ENCODE data around the gene NDE1. TPM values are rescaled to one million over a fixed set of nuclear protein-coding genes. Genes with fewer than 3 reads are reported as not detected.
"Not testable (repeated sequence)": the region's sequence is repeated elsewhere in the genome, so short reads cannot be mapped to it uniquely, and the experiment has no call there.

NDE1 gene
- total and polyA plus RNA-seq, 4 donors = 19.4 to 36.6 (median 30.1) TPM

GRCh38 chr16:15682105-15682570 lies 32.1 kb downstream of the NDE1 start:
- WGBS (ENCODE audit: insufficient coverage) = no CpG with 5 or more reads among the region's 7 CpGs
- Histone ChIP-seq H3K36me3 (ENCODE audit: control insufficient read depth, insufficient read depth, low read length) (peaks cover 38% of the 10 kb centered on the region), H3K27me3 (ENCODE audit: control insufficient read depth, insufficient read depth, low read length) (no peaks in the 10 kb centered on the region), H3K4me3 (ENCODE audit: low read depth, low read length) (no peak overlapping the region), H3K27ac (ENCODE audit: low read depth, low read length) (no peak overlapping the region), H3K4me1 (ENCODE audit: control insufficient read depth, insufficient read depth, low read length) (no peaks in the 10 kb centered on the region), H3K9me3 (ENCODE audit: control insufficient read depth, insufficient read depth, low read length) (no peaks in the 10 kb centered on the region)
- DNase-seq (ENCODE audit: low read depth in 4 of 6, low spot score in 6 of 6) = no peak

DNA sequence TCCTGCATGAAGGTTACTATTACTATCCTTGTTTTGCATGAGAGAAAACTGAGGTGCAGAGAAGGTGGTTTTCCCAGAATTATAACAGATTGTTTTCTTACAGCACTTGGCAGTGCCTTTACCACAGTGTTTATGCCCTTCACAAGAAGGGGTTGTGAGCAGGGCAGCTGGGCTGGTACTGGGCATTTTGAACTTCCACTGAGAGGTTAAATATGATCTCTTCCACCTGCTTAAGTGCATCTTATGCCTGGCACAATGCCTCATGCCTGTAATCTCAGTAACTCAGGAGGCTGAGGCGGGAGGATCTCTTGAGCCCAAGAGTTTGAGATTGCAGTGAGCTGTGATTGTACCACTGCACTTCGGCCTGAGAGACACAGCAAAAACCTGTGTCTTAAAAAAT lies 36.2 kb downstream of the NDE1 start:
- H3K27ac ChIP-seq (ENCODE audit: low read depth, low read length) = no peak overlapping the region
- H3K4me3 ChIP-seq (ENCODE audit: low read depth, low read length) = no peak overlapping the region
- H3K27me3 ChIP-seq (ENCODE audit: control insufficient read depth, insufficient read depth, low read length) = no peaks in the 10 kb centered on the region
- H3K4me1 ChIP-seq (ENCODE audit: control insufficient read depth, insufficient read depth, low read length) = no peaks in the 10 kb centered on the region
- WGBS (ENCODE audit: insufficient coverage) = 91% methylated on average over 1 of the region's 2 CpGs
- DNase-seq (ENCODE audit: low read depth in 4 of 6, low spot score in 6 of 6) = no peak
- H3K36me3 ChIP-seq (ENCODE audit: control insufficient read depth, insufficient read depth, low read length) = peaks cover 41% of the 10 kb centered on the region
- no peaks in the 10 kb centered on the region for H3K9me3 ChIP-seq (ENCODE audit: control insufficient read depth, insufficient read depth, low read length)

- Histone ChIP-seq H3K27ac (ENCODE audit: low read depth, low read length) (no peak overlapping the region), H3K36me3 (ENCODE audit: control insufficient read depth, insufficient read depth, low read length) (peaks cover 62% of the 10 kb centered on the region)
- no CpG with 5 or more reads among the region's 3 CpGs for WGBS (ENCODE audit: insufficient coverage)
Measured at GRCh38 chr16:15689290-15689689, 39.2 kb downstream of the NDE1 start.

DNA sequence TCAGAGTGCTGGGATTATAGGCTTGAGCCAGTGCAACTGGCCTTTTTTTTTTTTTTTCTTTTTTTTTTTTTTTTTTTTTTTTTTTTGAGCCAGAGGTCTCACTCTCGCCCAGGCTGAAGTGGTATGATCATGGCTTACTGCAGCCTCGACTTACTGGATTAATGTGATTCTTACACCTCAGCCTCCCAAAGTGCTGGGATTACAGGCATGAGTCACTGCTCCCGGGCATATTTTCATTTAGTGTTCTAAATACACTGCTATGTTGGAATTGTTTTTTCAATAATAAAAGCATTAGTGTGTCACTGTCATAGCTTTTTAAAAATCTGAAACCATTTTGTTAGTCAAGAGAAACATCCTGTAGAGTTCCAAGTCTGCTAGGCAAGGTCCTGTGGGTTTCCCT lies 40.3 kb downstream of the NDE1 start:
- no peaks in the 10 kb centered on the region for H3K27me3 ChIP-seq (ENCODE audit: control insufficient read depth, insufficient read depth, low read length)
- no CpG with 5 or more reads among the region's 3 CpGs for WGBS (ENCODE audit: insufficient coverage)
- DNase-seq (ENCODE audit: low read depth in 4 of 6, low spot score in 6 of 6) = no peak
- no peaks in the 10 kb centered on the region for H3K9me3 ChIP-seq (ENCODE audit: control insufficient read depth, insufficient read depth, low read length)
- H3K4me3 ChIP-seq (ENCODE audit: low read depth, low read length) = no peak overlapping the region
- no peak overlapping the region for H3K27ac ChIP-seq (ENCODE audit: low read depth, low read length)
- no peaks in the 10 kb centered on the region for H3K4me1 ChIP-seq (ENCODE audit: control insufficient read depth, insufficient read depth, low read length)
- peaks cover 65% of the 10 kb centered on the region for H3K36me3 ChIP-seq (ENCODE audit: control insufficient read depth, insufficient read depth, low read length)

More at GRCh38 chr16:15689290-15689689, 39.2 kb downstream of the NDE1 start:
- Histone ChIP-seq H3K4me1 (ENCODE audit: control insufficient read depth, insufficient read depth, low read length) (no peaks in the 10 kb centered on the region), H3K4me3 (ENCODE audit: low read depth, low read length) (no peak overlapping the region), H3K9me3 (ENCODE audit: control insufficient read depth, insufficient read depth, low read length) (no peaks in the 10 kb centered on the region), H3K27me3 (ENCODE audit: control insufficient read depth, insufficient read depth, low read length) (no peaks in the 10 kb centered on the region)
- DNase-seq (ENCODE audit: low read depth in 4 of 6, low spot score in 6 of 6) = no peak

GRCh38 chr16:15691046-15691445 lies 41.0 kb downstream of the NDE1 start:
- Histone ChIP-seq H3K27me3 (ENCODE audit: control insufficient read depth, insufficient read depth, low read length) (no peaks in the 10 kb centered on the region), H3K4me3 (ENCODE audit: low read depth, low read length) (no peak overlapping the region), H3K27ac (ENCODE audit: low read depth, low read length) (no peak overlapping the region), H3K4me1 (ENCODE audit: control insufficient read depth, insufficient read depth, low read length) (no peaks in the 10 kb centered on the region), H3K36me3 (ENCODE audit: control insufficient read depth, insufficient read depth, low read length) (peaks cover 64% of the 10 kb centered on the region), H3K9me3 (ENCODE audit: control insufficient read depth, insufficient read depth, low read length) (no peaks in the 10 kb centered on the region)
- no peak for DNase-seq (ENCODE audit: low read depth in 4 of 6, low spot score in 6 of 6)
- 95% methylated on average over 10 of the region's 10 CpGs for WGBS (ENCODE audit: insufficient coverage)

- not testable (repeated sequence) for H3K9me3 ChIP-seq (ENCODE audit: control insufficient read depth, insufficient read depth, low read length); DNase-seq (ENCODE audit: low read depth in 4 of 6, low spot score in 6 of 6); H3K27me3 ChIP-seq (ENCODE audit: control insufficient read depth, insufficient read depth, low read length); H3K4me1 ChIP-seq (ENCODE audit: control insufficient read depth, insufficient read depth, low read length); H3K4me3 ChIP-seq (ENCODE audit: low read depth, low read length); H3K27ac ChIP-seq (ENCODE audit: low read depth, low read length)
- H3K36me3 ChIP-seq (ENCODE audit: control insufficient read depth, insufficient read depth, low read length) = peaks cover 67% of the 10 kb centered on the region
- WGBS (ENCODE audit: insufficient coverage) = 83% methylated on average over 1 of the region's 1 CpG
Measured at GRCh38 chr16:15692508-15692907, 42.5 kb downstream of the NDE1 start.

DNA sequence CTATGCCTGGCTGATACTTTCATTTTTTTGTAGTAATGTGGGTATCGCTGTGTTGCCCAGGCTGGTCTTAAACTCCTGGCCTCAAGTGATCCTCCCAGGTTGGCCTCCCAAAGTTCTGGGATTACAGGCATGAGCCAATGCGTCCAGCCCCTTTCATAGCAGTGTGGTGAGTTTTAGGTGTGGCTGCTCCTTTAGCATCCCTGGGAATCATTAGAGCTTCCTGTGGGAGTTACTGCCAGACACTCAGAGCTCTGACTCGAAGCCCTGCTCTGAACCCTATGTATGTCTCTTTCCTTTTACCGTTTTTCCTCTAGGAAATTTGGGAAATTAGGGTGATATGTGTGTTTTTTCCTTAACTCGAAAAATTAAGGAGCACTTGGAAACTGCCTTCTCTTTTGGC lies 44.5 kb downstream of the NDE1 start:
- Histone ChIP-seq H3K36me3 (ENCODE audit: control insufficient read depth, insufficient read depth, low read length) (peaks cover 80% of the 10 kb centered on the region), H3K4me3 (ENCODE audit: low read depth, low read length) (no peak overlapping the region), H3K27me3 (ENCODE audit: control insufficient read depth, insufficient read depth, low read length) (no peaks in the 10 kb centered on the region), H3K27ac (ENCODE audit: low read depth, low read length) (no peak overlapping the region), H3K9me3 (ENCODE audit: control insufficient read depth, insufficient read depth, low read length) (no peaks in the 10 kb centered on the region), H3K4me1 (ENCODE audit: control insufficient read depth, insufficient read depth, low read length) (no peaks in the 10 kb centered on the region)
- DNase-seq (ENCODE audit: low read depth in 4 of 6, low spot score in 6 of 6) = no peak
- WGBS (ENCODE audit: insufficient coverage) = 100% methylated on average over 3 of the region's 5 CpGs

GRCh38 chr16:15699819-15700218 lies 49.8 kb downstream of the NDE1 start:
- H3K36me3 ChIP-seq (ENCODE audit: control insufficient read depth, insufficient read depth, low read length) = peaks cover 52% of the 10 kb centered on the region
- no peaks in the 10 kb centered on the region for H3K9me3 ChIP-seq (ENCODE audit: control insufficient read depth, insufficient read depth, low read length)
- H3K4me3 ChIP-seq (ENCODE audit: low read depth, low read length) = no peak overlapping the region
- 98% methylated on average over 7 of the region's 12 CpGs for WGBS (ENCODE audit: insufficient coverage)
- DNase-seq (ENCODE audit: low read depth in 4 of 6, low spot score in 6 of 6) = no peak
- H3K4me1 ChIP-seq (ENCODE audit: control insufficient read depth, insufficient read depth, low read length) = no peaks in the 10 kb centered on the region
- H3K27ac ChIP-seq (ENCODE audit: low read depth, low read length) = no peak overlapping the region
- H3K27me3 ChIP-seq (ENCODE audit: control insufficient read depth, insufficient read depth, low read length) = no peaks in the 10 kb centered on the region

DNA sequence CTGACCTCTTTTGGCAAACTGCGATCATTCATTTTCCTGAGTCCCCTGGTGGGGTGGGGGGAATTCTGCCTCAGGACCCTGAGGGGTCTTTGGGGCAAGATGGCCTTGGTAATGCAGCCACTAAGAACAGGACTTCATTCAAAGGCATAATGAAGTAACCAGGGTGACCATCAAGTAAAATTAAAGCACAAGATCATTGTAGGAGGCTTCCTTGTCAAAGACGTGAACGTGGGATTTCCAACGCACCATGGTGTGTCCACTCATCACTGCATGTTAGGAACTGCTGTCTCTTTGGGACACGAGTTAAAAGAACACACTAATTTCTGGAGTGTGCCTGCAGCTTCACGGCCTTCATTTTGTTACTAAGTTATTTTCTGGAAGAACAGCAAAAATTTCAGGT lies 51.3 kb downstream of the NDE1 start:
- H3K27ac ChIP-seq (ENCODE audit: low read depth, low read length) = no peak overlapping the region
- DNase-seq (ENCODE audit: low read depth in 4 of 6, low spot score in 6 of 6) = no peak
- H3K4me1 ChIP-seq (ENCODE audit: control insufficient read depth, insufficient read depth, low read length) = no peaks in the 10 kb centered on the region
- no peaks in the 10 kb centered on the region for H3K27me3 ChIP-seq (ENCODE audit: control insufficient read depth, insufficient read depth, low read length)
- H3K36me3 ChIP-seq (ENCODE audit: control insufficient read depth, insufficient read depth, low read length) = peaks cover 51% of the 10 kb centered on the region
- 90% methylated on average over 6 of the region's 6 CpGs for WGBS (ENCODE audit: insufficient coverage)
- no peaks in the 10 kb centered on the region for H3K9me3 ChIP-seq (ENCODE audit: control insufficient read depth, insufficient read depth, low read length)
- H3K4me3 ChIP-seq (ENCODE audit: low read depth, low read length) = no peak overlapping the region

DNA sequence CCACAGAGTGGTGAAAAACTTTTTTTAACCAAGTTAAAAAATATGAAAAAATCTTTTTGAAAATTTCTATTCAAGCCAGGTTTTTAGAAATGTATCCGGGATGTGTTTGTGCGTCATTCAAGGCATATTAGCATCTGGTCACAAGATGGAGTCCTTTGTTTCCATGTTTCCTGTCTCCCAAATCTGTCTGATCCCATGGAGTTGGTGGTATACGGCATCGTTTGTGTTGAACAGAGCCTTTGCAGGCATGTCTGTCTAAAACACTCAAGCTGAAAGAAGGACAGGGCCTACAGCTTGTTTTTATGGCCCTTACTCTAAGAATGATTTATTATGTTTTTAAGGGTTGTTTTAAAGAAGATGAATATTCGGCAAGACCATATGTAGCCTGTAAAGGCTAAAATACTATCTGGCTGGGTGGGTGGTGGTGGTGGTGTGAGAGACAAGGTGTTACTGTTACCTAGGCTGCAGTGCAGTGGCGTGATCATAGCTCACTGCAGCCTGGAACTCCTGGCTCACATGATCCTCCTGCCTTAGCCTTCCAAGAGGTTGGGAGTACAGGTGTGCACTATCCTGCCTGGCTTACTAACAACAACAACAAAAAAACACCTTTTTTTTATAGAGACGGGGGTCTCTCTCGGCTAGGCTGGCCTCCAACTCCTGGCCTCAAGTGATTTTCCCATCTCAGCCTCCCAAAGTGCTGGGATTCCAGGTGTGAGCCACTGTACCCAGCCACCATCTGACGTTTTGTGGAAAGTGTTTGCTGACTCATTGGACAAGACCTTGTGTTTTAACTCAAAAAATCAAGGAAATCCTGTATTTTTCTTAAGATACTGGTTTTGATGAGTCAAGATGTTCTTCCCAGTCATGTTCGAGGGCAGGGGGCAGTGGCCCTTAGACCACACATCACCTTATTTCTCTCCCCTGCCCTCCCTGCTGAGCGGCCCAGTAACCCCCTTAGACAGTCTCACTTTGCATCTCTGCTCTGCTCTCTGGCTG lies 52.2 kb downstream of the NDE1 start:
- Histone ChIP-seq H3K9me3 (ENCODE audit: control insufficient read depth, insufficient read depth, low read length) (no peaks in the 10 kb centered on the region), H3K4me3 (ENCODE audit: low read depth, low read length) (no peak overlapping the region), H3K4me1 (ENCODE audit: control insufficient read depth, insufficient read depth, low read length) (no peaks in the 10 kb centered on the region), H3K27ac (ENCODE audit: low read depth, low read length) (no peak overlapping the region), H3K36me3 (ENCODE audit: control insufficient read depth, insufficient read depth, low read length) (peaks cover 44% of the 10 kb centered on the region), H3K27me3 (ENCODE audit: control insufficient read depth, insufficient read depth, low read length) (no peaks in the 10 kb centered on the region)
- 71% methylated on average over 5 of the region's 11 CpGs for WGBS (ENCODE audit: insufficient coverage)
- DNase-seq (ENCODE audit: low read depth in 4 of 6, low spot score in 6 of 6) = no peak
